NCI-H748 treated with DMSO at 0.1 percent for 48 hours (cell line): Measurements from ENCODE around the gene WDR49.

ENCODE experiments used
- DNase-seq: peaks from one replicate; lab custom pipeline; 2025; lab: John Stamatoyannopoulos, UW

Gene WDR49

GRCh38 chr3:167487556-167487955, 166.2 kb downstream of the WDR49 start:
- no peak for DNase-seq

GRCh38 chr3:167484551-167484950, 169.2 kb downstream of the WDR49 start:
- DNase-seq: no peak

- no peak for DNase-seq
These were observed 169.8 kb downstream of the WDR49 start for GRCh38 chr3:167483708-167484475.

- DNase-seq: no peak
These were observed 172.6 kb downstream of the WDR49 start for GRCh38 chr3:167481164-167481563.

- no peak for DNase-seq
These were observed 173.0 kb downstream of the WDR49 start for GRCh38 chr3:167480748-167481147.

- no peak for DNase-seq
These were observed 179.9 kb downstream of the WDR49 start, which contains the start of gene SERPINI2 for GRCh38 chr3:167473863-167474262. Gene SERPINI2, minus strand, starts transcription at chr3:167474042. Its CDS starts 2,208 bp downstream, at chr3:167471834.

- no peak for DNase-seq
These were observed 184.4 kb downstream of the WDR49 start for GRCh38 chr3:167469381-167469780.

- DNase-seq: no peak
These were observed 185.7 kb downstream of the WDR49 start for GRCh38 chr3:167467848-167468611.

- DNase-seq: no peak
These were observed 186.8 kb downstream of the WDR49 start for GRCh38 chr3:167466966-167467365.

- no peak for DNase-seq
These were observed 197.5 kb downstream of the WDR49 start for GRCh38 chr3:167456157-167456799.

- DNase-seq: no peak
These were observed 199.9 kb downstream of the WDR49 start for GRCh38 chr3:167453815-167454214.

- DNase-seq: no peak
These were observed 202.5 kb downstream of the WDR49 start for GRCh38 chr3:167451282-167451681.

GRCh38 chr3:167450675-167451074, 203.1 kb downstream of the WDR49 start:
- no peak for DNase-seq

GRCh38 chr3:167450195-167450594, 203.5 kb downstream of the WDR49 start:
- no peak for DNase-seq

- no peak for DNase-seq
These were observed 208.3 kb downstream of the WDR49 start for GRCh38 chr3:167445491-167445890.

- DNase-seq: no peak
These were observed 212.5 kb downstream of the WDR49 start for GRCh38 chr3:167441256-167441655.

- no peak for DNase-seq
These were observed 216.2 kb downstream of the WDR49 start for GRCh38 chr3:167437428-167438139.
